ENCODE data around the gene SORD.
"Not testable (repeated sequence)": the region's sequence is repeated elsewhere in the genome, so short reads cannot be mapped to it uniquely, and the experiment has no call there.

DNA sequence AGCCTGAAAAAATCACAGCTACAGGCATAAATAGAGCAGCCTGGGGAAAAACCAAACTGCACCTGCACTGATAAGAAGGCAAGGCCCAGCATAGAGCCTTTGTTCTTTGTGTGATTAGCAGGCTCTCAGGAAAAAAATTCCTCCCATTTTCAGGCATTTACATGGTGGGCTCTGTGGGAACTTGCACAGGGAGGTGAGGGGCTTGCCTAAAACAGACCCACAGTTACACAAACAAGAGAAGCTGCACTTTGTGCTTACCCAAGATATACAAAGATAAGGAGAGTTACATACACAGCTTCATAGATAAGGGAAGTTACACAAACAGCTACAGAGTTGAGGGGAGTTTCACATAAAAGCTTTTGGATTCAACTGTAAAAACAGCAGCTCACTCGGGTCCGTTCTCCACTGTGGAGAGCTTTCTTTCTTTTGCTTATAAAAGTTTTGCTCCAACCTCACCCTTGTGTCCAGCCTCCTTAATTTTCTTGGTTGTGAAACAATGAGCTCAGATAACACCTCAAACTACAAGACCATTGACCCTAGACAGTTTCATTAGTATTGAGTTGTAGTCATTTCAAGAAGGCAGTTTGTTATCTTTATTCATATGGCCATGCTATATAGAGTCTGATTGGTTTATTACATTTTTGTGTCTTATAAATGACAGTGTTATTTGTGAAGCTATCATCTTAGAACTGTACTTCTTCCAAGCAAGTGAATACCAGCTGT lies 43.2 kb upstream of the SORD start:
- TF ChIP-seq CTCF, POLR2A (IDR thresholded peaks at IDR 0.05): not testable (repeated sequence)
